Activated T-cell treated with anti-CD3 and anti-CD28 coated beads, Interleukin-2, amount 50 U/mL, for 72 hours (primary cell): ENCODE results near the gene TMEM259. TPM values are rescaled to one million over a fixed set of nuclear protein-coding genes. Genes with fewer than 3 reads are reported as not detected.

ENCODE experiments used
- ATAC-seq, 2 donors: fragments of 150-1000 bp; cut with Tn5 transposase; replicated peaks in 1 of 2; 2 replicates each; pipeline ENCODE4 v1.10.0; 2021; ENCODE audit warnings: moderate library complexity in 2 of 2, mild to moderate bottlenecking in 1 of 2
- DNase-seq, 2 donors: peaks; one replicate each; pipeline ENCODE4 v3.0.0; 2021 to 2022; ENCODE audit warnings: mixed read lengths in 1 of 2
- H3K27ac Mint-ChIP-seq: one replicate; pipeline ENCODE4 v1.8.0; 2022; ENCODE audit warnings: mild to moderate bottlenecking, moderate library complexity, mixed read lengths
- H3K27me3 Mint-ChIP-seq: one replicate; pipeline ENCODE4 v1.8.0; 2022; ENCODE audit warnings: low read depth, mixed read lengths
- H3K36me3 Mint-ChIP-seq, 2 donors: one replicate each; pipeline ENCODE4 v1.8.0; 2022; ENCODE audit warnings: mixed read lengths in 2 of 2, mild to moderate bottlenecking in 1 of 2; ENCODE audit not compliant: insufficient read depth in 2 of 2
- H3K4me1 Mint-ChIP-seq: one replicate; pipeline ENCODE4 v1.8.0; 2022; ENCODE audit warnings: low read depth, mixed read lengths
- H3K4me3 Mint-ChIP-seq, 2 donors: one replicate each; pipeline ENCODE4 v1.8.0; 2022; ENCODE audit warnings: mild to moderate bottlenecking in 2 of 2, mixed read lengths in 2 of 2, moderate library complexity in 2 of 2
- H3K9me3 Mint-ChIP-seq, 2 donors: one replicate each; pipeline ENCODE4 v1.8.0; 2022; ENCODE audit warnings: mixed read lengths in 2 of 2
- total RNA-seq, 2 donors: library from RNA; stranded (reverse); gene quantifications; one replicate each; pipeline ENCODE4 v1.2.3, GENCODE V29; 2022

Gene TMEM259
- total RNA-seq, 2 donors from 2014 or later = 125 to 127 TPM

DNA sequence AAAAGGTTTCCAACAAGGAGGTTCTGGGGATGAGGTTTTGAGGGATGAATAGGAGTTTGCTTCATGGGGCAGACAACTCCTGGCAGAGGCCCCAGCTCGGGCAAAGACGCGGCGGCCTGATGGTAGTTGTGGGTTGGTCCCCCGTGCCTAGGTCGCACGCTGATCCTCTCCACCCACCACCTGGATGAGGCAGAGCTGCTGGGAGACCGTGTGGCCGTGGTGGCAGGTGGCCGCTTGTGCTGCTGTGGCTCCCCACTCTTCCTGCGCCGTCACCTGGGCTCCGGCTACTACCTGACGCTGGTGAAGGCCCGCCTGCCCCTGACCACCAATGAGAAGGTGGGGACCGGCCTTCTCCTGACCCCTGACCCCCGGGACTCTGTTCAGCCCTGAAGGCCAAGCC is 30.9 kb upstream of the TMEM259 start:
- no peak for ATAC-seq
- Mint-ChIP-seq H3K36me3 (peaks cover 5 to 9% of the 10 kb centered on the region in 2 donors), H3K4me1 (peaks cover 3% of the 10 kb centered on the region)

GRCh38 chr19:1050989-1051788 is 30.3 kb upstream of the TMEM259 start:
- Mint-ChIP-seq H3K4me1 (peaks cover 3% of the 10 kb centered on the region), H3K9me3 (no peaks in the 10 kb centered on the region), H3K27ac (no peak overlapping the region), H3K4me3 (no peak overlapping the region), H3K27me3 (no peaks in the 10 kb centered on the region), H3K36me3 (peaks cover 2 to 3% of the 10 kb centered on the region in 2 donors)
- ATAC-seq (no peak), DNase-seq (no peak)

More for the DNA sequence above, 30.9 kb upstream of the TMEM259 start:
- no peak for DNase-seq
- H3K27me3 Mint-ChIP-seq = no peaks in the 10 kb centered on the region
- no peak overlapping the region for H3K27ac Mint-ChIP-seq
- no peak overlapping the region for H3K4me3 Mint-ChIP-seq
- no peaks in the 10 kb centered on the region for H3K9me3 Mint-ChIP-seq

GRCh38 chr19:1049800-1050199 is 28.9 kb upstream of the TMEM259 start:
- no peak overlapping the region for H3K27ac Mint-ChIP-seq
- H3K36me3 Mint-ChIP-seq = no peaks in the 10 kb centered on the region
- H3K4me3 Mint-ChIP-seq = no peak overlapping the region
- no peaks in the 10 kb centered on the region for H3K27me3 Mint-ChIP-seq
- DNase-seq (no peak), ATAC-seq (no peak)
- H3K9me3 Mint-ChIP-seq = no peaks in the 10 kb centered on the region
- peaks cover 3% of the 10 kb centered on the region for H3K4me1 Mint-ChIP-seq

DNA sequence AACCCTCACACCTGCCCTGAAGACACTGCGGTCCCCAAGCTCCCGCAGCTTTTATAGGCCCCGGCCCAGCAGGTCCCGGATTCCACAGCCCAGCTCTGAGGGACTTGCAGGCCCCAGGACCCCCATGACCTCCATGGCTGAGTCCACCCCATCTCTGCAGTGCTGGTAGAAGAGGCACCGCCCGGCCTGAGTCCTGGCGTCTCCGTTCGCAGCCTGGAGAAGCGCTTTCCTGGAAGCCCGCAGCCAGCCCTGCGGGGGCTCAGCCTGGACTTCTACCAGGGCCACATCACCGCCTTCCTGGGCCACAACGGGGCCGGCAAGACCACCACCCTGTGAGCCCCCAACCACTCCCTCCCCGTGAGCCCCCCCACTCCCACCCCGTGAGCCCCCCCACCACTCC is 28.2 kb upstream of the TMEM259 start:
- Mint-ChIP-seq H3K27ac (no peak overlapping the region), H3K4me3 (no peak overlapping the region), H3K36me3 (no peaks in the 10 kb centered on the region), H3K27me3 (no peaks in the 10 kb centered on the region), H3K9me3 (no peaks in the 10 kb centered on the region), H3K4me1 (peaks cover 3% of the 10 kb centered on the region)
- ATAC-seq (no peak), DNase-seq (no peak)

- Mint-ChIP-seq H3K4me3 (no peak overlapping the region), H3K4me1 (peaks cover 3% of the 10 kb centered on the region), H3K27me3 (no peaks in the 10 kb centered on the region), H3K36me3 (no peaks in the 10 kb centered on the region), H3K27ac (no peak overlapping the region), H3K9me3 (no peaks in the 10 kb centered on the region)
- DNase-seq (no peak), ATAC-seq (no peak)
These were observed 26.8 kb upstream of the TMEM259 start for GRCh38 chr19:1047696-1048147.

GRCh38 chr19:1046836-1047695 is 26.1 kb upstream of the TMEM259 start:
- Mint-ChIP-seq H3K27me3 (no peaks in the 10 kb centered on the region), H3K4me1 (peaks cover 3% of the 10 kb centered on the region), H3K36me3 (no peaks in the 10 kb centered on the region), H3K27ac (no peak overlapping the region), H3K9me3 (no peaks in the 10 kb centered on the region), H3K4me3 (no peak overlapping the region)
- DNase-seq = no peak
- ATAC-seq = no peak

DNA sequence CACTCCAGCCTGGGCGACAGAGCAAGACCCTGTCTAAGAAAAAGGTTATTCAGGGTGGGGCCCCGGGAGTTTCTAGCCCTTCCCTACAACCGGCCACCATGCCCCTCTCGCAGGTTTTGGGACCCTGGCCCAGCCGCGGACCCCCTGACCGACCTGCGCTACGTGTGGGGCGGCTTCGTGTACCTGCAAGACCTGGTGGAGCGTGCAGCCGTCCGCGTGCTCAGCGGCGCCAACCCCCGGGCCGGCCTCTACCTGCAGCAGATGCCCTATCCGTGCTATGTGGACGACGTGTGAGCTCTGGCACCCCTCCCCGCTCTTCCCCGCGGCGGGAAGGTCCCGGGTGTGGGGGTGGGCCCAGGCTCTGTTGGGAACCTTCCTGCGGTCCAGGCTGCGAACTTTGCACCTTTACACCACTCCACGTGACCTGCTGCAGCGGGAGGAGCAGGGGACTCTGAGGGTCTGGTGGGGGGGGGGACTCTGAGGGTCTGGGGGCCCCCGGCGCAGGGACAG is 25.2 kb upstream of the TMEM259 start:
- no peak overlapping the region for H3K4me3 Mint-ChIP-seq
- no peak overlapping the region for H3K27ac Mint-ChIP-seq
- H3K27me3 Mint-ChIP-seq = no peaks in the 10 kb centered on the region
- ATAC-seq (no peak), DNase-seq (no peak)
- no peaks in the 10 kb centered on the region for H3K9me3 Mint-ChIP-seq
- peaks cover 4% of the 10 kb centered on the region for H3K4me1 Mint-ChIP-seq
- H3K36me3 Mint-ChIP-seq = no peaks in the 10 kb centered on the region

DNA sequence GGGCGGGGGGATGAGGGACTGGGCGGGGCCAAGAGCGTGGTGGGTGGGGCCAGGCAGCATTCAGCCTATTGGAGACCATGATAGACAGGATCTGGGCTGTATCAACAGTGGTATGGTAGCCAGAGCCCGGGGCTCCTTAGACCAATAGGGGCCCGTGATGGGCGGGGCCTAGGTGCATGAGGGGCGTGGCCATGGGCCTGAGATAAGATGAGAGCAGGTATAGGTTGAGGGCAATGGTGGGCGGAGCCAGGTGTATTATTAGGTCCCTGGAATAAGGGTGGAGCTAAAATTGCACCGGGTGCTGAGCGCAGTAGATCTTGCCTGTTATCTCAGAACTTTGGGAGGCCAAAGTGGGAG is 24.3 kb upstream of the TMEM259 start:
- peak; percentile 65 to 71 for ATAC-seq
- H3K36me3 Mint-ChIP-seq = no peaks in the 10 kb centered on the region
- no peaks in the 10 kb centered on the region for H3K27me3 Mint-ChIP-seq
- no peak overlapping the region for H3K27ac Mint-ChIP-seq
- H3K9me3 Mint-ChIP-seq = no peaks in the 10 kb centered on the region
- peaks cover 11% of the 10 kb centered on the region for H3K4me1 Mint-ChIP-seq
- no peak overlapping the region for H3K4me3 Mint-ChIP-seq
- DNase-seq = peak; percentile 80 to 82

DNA sequence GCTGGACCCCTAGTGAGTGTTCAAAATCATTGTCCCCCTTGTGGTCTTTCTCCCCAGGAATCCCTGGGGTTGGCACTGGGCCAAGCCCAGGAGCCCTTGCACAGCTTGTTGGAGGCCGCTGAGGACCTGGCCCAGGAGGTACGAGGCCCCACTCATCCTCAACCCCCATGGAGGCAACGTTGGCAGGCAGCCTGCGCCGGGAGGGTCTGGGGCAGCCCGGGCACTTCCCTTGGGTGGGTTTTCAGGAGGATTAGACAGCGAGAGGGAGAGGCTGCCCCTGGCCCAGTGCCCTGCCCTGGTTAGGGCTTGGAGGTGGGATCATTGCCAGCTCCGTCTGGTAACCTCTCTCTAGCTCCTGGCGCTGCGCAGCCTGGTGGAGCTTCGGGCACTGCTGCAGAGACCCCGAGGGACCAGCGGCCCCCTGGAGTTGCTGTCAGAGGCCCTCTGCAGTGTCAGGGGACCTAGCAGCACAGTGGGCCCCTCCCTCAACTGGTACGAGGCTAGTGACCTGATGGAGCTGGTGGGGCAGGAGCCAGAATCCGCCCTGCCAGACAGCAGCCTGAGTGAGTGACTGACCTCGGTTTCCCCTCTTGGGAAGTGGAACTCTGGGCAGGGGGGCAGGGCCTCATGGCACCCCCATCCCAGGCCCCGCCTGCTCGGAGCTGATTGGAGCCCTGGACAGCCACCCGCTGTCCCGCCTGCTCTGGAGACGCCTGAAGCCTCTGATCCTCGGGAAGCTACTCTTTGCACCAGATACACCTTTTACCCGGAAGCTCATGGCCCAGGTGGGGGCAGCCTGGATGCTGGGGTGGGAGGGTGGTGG is 22.0 kb upstream of the TMEM259 start:
- Mint-ChIP-seq H3K27me3 (no peaks in the 10 kb centered on the region), H3K27ac (no peak overlapping the region), H3K36me3 (peaks cover 0 to 3% of the 10 kb centered on the region in 2 donors), H3K4me1 (peaks cover 30% of the 10 kb centered on the region), H3K9me3 (no peaks in the 10 kb centered on the region), H3K4me3 (no peak overlapping the region)
- DNase-seq = no peak
- no peak for ATAC-seq

DNA sequence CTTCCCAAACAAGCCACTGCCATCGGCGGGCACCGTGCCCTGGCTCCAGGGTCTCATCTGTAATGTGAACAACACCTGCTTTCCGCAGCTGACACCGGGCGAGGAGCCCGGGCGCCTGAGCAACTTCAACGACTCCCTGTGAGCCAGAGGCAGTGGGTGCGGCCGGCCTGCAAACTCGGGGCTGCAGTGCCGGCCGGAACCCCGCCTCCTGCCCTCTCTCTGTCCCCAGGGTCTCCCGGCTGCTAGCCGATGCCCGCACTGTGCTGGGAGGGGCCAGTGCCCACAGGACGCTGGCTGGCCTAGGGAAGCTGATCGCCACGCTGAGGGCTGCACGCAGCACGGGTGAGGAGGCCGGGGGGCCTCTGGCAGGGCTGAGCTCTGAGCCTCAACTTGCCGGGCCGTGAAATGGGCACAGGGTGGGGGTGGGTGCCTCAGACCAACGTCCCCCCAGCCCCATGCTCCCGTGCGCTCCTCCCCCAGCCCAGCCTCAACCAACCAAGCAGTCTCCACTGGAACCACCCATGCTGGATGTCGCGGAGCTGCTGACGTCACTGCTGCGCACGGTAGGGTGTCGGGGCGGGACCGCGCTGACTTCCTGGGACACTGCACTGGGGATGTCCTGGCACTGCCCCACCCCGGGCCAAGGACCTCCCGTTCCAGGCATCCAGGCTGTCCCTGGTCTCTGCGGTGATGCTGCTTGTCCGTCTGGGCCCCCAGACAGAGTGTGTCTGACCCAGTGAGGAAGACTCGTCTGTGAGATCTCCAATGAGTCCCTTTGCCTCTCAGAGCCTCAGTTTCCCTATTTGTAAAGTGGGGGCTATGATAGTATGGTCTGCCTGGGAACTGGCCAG is 21.1 kb upstream of the TMEM259 start:
- no peaks in the 10 kb centered on the region for H3K9me3 Mint-ChIP-seq
- H3K36me3 Mint-ChIP-seq = peaks cover 1 to 8% of the 10 kb centered on the region in 2 donors
- DNase-seq = no peak
- no peak overlapping the region for H3K27ac Mint-ChIP-seq
- peaks cover 38% of the 10 kb centered on the region for H3K4me1 Mint-ChIP-seq
- no peak overlapping the region for H3K4me3 Mint-ChIP-seq
- ATAC-seq = no peak
- H3K27me3 Mint-ChIP-seq = no peaks in the 10 kb centered on the region

DNA sequence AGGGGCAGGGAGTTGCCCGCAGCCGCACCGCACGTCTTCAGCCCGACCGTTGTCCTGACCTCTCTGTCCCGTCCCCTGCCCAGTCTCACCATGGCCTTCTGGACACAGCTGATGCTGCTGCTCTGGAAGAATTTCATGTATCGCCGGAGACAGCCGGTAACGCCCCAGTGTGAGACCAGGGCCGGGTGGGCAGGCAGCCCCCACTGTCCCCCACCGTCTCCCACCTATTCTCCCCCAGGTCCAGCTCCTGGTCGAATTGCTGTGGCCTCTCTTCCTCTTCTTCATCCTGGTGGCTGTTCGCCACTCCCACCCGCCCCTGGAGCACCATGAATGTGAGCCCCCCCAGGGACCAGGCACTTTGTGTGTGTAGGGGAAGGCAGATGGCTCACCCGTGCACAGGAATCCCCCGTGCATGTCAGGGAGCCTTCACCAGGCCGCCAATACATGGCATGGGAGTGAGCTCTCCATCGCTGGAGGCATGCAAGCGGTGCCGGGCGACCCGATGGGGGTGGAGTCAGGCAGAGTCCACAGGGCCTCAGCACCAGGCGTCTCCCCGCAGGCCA is 20.4 kb upstream of the TMEM259 start:
- peaks cover 1 to 10% of the 10 kb centered on the region in 2 donors for H3K36me3 Mint-ChIP-seq
- no peaks in the 10 kb centered on the region for H3K27me3 Mint-ChIP-seq
- H3K9me3 Mint-ChIP-seq = no peaks in the 10 kb centered on the region
- DNase-seq = no peak
- H3K4me1 Mint-ChIP-seq = peaks cover 38% of the 10 kb centered on the region
- peak overlapping the region; percentile 86 to 98 for H3K4me3 Mint-ChIP-seq
- no peak overlapping the region for H3K27ac Mint-ChIP-seq
- no peak for ATAC-seq
